HepG2 (cell line): Measurements from ENCODE around the gene RASSF7. TPM values are rescaled to one million over a fixed set of nuclear protein-coding genes. Genes with fewer than 3 reads are reported as not detected.
A peak's percentile ranks its signal among the peaks of the same experiment; 100 is the strongest.

Source experiments
- DZIP1 ChIP-seq: sonication (generic); formaldehyde crosslinking; IDR thresholded peaks from 2 replicates; pipeline ENCODE4 v1.5.0; 2020; ENCODE audit warnings: mild to moderate bottlenecking, missing genetic modification reagents
- HHEX ChIP-seq: IDR thresholded peaks from 2 replicates; pipeline ENCODE4 v1.6.1; 2016; ENCODE audit warnings: control low read depth
- KDM2A ChIP-seq: sonication (generic); formaldehyde crosslinking; IDR thresholded peaks from 2 replicates; pipeline ENCODE4 v1.4.0; 2020; ENCODE audit warnings: low read depth, missing genetic modification reagents, borderline replicate concordance
- LCORL ChIP-seq, 2 experiments: fragments of 450-650 bp in 1 of 2; sonication (generic) in 1 of 2; formaldehyde crosslinking in 1 of 2; IDR thresholded peaks; 2 replicates each; pipeline versions ENCODE4 v1.5.0 to v1.6.1; 2017 to 2020; ENCODE audit warnings: antibody characterized with exemption in 1 of 2, missing genetic modification reagents in 1 of 2
- NBN ChIP-seq: fragments of 450-650 bp; conservative IDR thresholded peaks from 2 replicates; pipeline ENCODE4 v1.6.1; 2017
- SKIL ChIP-seq: sonication (generic); formaldehyde crosslinking; IDR thresholded peaks from 2 replicates; pipeline ENCODE4 v1.8.0; 2022; ENCODE audit warnings: missing genetic modification reagents, mild to moderate bottlenecking, moderate library complexity, borderline replicate concordance
- ZMYM4 ChIP-seq: sonication (generic); formaldehyde crosslinking; IDR thresholded peaks from 2 replicates; pipeline ENCODE4 v1.8.1; 2023; ENCODE audit warnings: mild to moderate bottlenecking, missing genetic modification reagents
- ZNF839 ChIP-seq: sonication (generic); formaldehyde crosslinking; IDR thresholded peaks from 2 replicates; pipeline ENCODE4 v1.4.0; 2020; ENCODE audit warnings: missing genetic modification reagents, mild to moderate bottlenecking, borderline replicate concordance
- ZNF883 ChIP-seq: sonication (generic); formaldehyde crosslinking; IDR thresholded peaks from 2 replicates; pipeline ENCODE4 v1.5.1; 2020; ENCODE audit warnings: mild to moderate bottlenecking, missing genetic modification reagents; ENCODE audit errors: not compliant biosample characterization
- polyA plus RNA-seq, 8 experiments: library from polyadenylated mRNA; depleted of rRNA in 3 of 8; stranded (reverse) in 7 of 8; unstranded in 1 of 8; fragments of >200 nt; fragmentation: Illumina TruSeq in 4 of 8; extraction: Trizol in 4 of 8; gene quantifications; 2 replicates each; pipeline versions ENCODE4 v1.2.1 to v1.2.3, GENCODE V29; 2011 to 2016; ENCODE audit warnings: low read depth in 4 of 8, missing spikeins in 1 of 8, mixed read lengths in 1 of 8; ENCODE audit not compliant: insufficient read depth in 1 of 8
- total RNA-seq, 5 experiments: library from RNA; depleted of rRNA; stranded (reverse); fragments of >200 nt; fragmentation: Illumina TruSeq; extraction: Trizol; gene quantifications; 2 replicates each; pipeline ENCODE4 v1.2.3, GENCODE V29; 2016; ENCODE audit warnings: low read depth in 1 of 5
- TF ChIP-seq, protein P1 (sequence below): sonication (generic); formaldehyde crosslinking; IDR thresholded peaks from 2 replicates; pipeline ENCODE4 v1.9.0; 2021; ENCODE audit warnings: missing genetic modification reagents, borderline replicate concordance
- TF ChIP-seq, protein P2 (sequence below): sonication (generic); formaldehyde crosslinking; IDR thresholded peaks from 2 replicates; pipeline ENCODE4 v1.4.0; 2020; ENCODE audit warnings: missing genetic modification reagents, mild to moderate bottlenecking, borderline replicate concordance
- TF ChIP-seq, protein P3 (sequence below): sonication (generic); formaldehyde crosslinking; IDR thresholded peaks from 2 replicates; pipeline ENCODE4 v1.5.1; 2020; ENCODE audit warnings: mild to moderate bottlenecking, missing genetic modification reagents, moderate library complexity

Gene RASSF7
- total and polyA plus RNA-seq, 2 of the 13 experiments (the other 11 are each of a cell fraction or from before 2014, with no cell fraction given), result 20.2 to 28.6 TPM

GRCh38 chr11:565921-566509 lies 5.2 kb downstream of the RASSF7 start (continued):
- TF ChIP-seq, protein P1, sequence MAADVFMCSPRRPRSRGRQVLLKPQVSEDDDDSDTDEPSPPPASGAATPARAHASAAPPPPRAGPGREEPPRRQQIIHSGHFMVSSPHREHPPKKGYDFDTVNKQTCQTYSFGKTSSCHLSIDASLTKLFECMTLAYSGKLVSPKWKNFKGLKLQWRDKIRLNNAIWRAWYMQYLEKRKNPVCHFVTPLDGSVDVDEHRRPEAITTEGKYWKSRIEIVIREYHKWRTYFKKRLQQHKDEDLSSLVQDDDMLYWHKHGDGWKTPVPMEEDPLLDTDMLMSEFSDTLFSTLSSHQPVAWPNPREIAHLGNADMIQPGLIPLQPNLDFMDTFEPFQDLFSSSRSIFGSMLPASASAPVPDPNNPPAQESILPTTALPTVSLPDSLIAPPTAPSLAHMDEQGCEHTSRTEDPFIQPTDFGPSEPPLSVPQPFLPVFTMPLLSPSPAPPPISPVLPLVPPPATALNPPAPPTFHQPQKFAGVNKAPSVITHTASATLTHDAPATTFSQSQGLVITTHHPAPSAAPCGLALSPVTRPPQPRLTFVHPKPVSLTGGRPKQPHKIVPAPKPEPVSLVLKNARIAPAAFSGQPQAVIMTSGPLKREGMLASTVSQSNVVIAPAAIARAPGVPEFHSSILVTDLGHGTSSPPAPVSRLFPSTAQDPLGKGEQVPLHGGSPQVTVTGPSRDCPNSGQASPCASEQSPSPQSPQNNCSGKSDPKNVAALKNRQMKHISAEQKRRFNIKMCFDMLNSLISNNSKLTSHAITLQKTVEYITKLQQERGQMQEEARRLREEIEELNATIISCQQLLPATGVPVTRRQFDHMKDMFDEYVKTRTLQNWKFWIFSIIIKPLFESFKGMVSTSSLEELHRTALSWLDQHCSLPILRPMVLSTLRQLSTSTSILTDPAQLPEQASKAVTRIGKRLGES (CRISPR knock-in tag), result no peak
- TF ChIP-seq, protein P2, sequence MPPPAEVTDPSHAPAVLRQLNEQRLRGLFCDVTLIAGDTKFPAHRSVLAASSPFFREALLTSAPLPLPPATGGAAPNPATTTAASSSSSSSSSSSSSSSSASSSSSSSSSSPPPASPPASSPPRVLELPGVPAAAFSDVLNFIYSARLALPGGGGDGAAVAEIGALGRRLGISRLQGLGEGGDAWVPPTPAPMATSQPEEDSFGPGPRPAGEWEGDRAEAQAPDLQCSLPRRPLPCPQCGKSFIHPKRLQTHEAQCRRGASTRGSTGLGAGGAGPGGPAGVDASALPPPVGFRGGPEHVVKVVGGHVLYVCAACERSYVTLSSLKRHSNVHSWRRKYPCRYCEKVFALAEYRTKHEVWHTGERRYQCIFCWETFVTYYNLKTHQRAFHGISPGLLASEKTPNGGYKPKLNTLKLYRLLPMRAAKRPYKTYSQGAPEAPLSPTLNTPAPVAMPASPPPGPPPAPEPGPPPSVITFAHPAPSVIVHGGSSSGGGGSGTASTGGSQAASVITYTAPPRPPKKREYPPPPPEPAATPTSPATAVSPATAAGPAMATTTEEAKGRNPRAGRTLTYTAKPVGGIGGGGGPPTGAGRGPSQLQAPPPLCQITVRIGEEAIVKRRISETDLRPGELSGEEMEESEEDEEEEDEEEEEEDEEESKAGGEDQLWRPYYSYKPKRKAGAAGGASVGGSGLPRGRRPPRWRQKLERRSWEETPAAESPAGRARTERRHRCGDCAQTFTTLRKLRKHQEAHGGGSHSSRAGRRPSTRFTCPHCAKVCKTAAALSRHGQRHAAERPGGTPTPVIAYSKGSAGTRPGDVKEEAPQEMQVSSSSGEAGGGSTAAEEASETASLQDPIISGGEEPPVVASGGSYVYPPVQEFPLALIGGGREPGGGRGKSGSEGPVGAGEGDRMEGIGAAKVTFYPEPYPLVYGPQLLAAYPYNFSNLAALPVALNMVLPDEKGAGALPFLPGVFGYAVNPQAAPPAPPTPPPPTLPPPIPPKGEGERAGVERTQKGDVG (CRISPR knock-in tag), result no peak
- TF ChIP-seq DZIP1 (CRISPR knock-in tag), result peak; percentile 76; the same call in 1 of the 2 replicates
- no peak for TF ChIP-seq HHEX
- TF ChIP-seq ZNF883, result no peak
- 0 out of 2 replicates have a peak, but pooled peaks have one; percentile 70 for TF ChIP-seq ZNF839 (CRISPR knock-in tag)
- no peak for TF ChIP-seq SKIL
- no peak for TF ChIP-seq LCORL (IDR thresholded peaks at IDR 0.05)
- 0 out of 2 replicates have a peak, but pooled peaks have one; percentile 47 for TF ChIP-seq LCORL (CRISPR knock-in tag; IDR thresholded peaks at IDR 0.05)
- peak; percentile 26; the same call in 1 of the 2 replicates for TF ChIP-seq ZMYM4 (CRISPR knock-in tag)
- TF ChIP-seq, protein P3, sequence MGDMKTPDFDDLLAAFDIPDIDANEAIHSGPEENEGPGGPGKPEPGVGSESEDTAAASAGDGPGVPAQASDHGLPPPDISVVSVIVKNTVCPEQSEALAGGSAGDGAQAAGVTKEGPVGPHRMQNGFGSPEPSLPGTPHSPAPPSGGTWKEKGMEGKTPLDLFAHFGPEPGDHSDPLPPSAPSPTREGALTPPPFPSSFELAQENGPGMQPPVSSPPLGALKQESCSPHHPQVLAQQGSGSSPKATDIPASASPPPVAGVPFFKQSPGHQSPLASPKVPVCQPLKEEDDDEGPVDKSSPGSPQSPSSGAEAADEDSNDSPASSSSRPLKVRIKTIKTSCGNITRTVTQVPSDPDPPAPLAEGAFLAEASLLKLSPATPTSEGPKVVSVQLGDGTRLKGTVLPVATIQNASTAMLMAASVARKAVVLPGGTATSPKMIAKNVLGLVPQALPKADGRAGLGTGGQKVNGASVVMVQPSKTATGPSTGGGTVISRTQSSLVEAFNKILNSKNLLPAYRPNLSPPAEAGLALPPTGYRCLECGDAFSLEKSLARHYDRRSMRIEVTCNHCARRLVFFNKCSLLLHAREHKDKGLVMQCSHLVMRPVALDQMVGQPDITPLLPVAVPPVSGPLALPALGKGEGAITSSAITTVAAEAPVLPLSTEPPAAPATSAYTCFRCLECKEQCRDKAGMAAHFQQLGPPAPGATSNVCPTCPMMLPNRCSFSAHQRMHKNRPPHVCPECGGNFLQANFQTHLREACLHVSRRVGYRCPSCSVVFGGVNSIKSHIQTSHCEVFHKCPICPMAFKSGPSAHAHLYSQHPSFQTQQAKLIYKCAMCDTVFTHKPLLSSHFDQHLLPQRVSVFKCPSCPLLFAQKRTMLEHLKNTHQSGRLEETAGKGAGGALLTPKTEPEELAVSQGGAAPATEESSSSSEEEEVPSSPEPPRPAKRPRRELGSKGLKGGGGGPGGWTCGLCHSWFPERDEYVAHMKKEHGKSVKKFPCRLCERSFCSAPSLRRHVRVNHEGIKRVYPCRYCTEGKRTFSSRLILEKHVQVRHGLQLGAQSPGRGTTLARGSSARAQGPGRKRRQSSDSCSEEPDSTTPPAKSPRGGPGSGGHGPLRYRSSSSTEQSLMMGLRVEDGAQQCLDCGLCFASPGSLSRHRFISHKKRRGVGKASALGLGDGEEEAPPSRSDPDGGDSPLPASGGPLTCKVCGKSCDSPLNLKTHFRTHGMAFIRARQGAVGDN (CRISPR knock-in tag), result peak; percentile 92
- TF ChIP-seq KDM2A (CRISPR knock-in tag), result peak; percentile 51; the same call in 1 of the 2 replicates
- no peak for TF ChIP-seq NBN
